Upper lobe of left lung (tissue), 6 donors: ENCODE results near the gene GRIK5. TPM values are rescaled to one million over a fixed set of nuclear protein-coding genes. Genes with fewer than 3 reads are reported as not detected.

ENCODE experiments used
- ATAC-seq, 2 donors: fragments of 200-7000 bp; cut with Tn5 transposase; one replicate each; pipeline ENCODE4 v1.9.1; 2022; ENCODE audit warnings: mild to moderate bottlenecking in 2 of 2, moderate library complexity in 2 of 2; ENCODE audit not compliant: low FRiP score in 2 of 2
- DNase-seq, 2 donors: peaks; one replicate each; pipeline ENCODE4 v3.0.0-alpha.2; 2019 to 2020
- H3K27ac ChIP-seq, 4 donors: fragments of 200-600 bp; sonication (generic); one replicate each; pipeline ENCODE4 v1.5.1; 2016 to 2019
- H3K27me3 ChIP-seq, 4 donors: fragments of 200-600 bp; sonication (generic); one replicate each; pipeline ENCODE4 v1.5.1; 2017 to 2019
- H3K36me3 ChIP-seq, 4 donors: fragments of 200-600 bp; sonication (generic); one replicate each; pipeline ENCODE4 v1.5.1; 2016 to 2019
- H3K4me1 ChIP-seq, 4 donors: fragments of 200-600 bp; sonication (generic); one replicate each; pipeline ENCODE4 v1.5.1; 2018 to 2019
- H3K4me3 ChIP-seq, 4 donors: fragments of 200-600 bp; sonication (generic); one replicate each; pipeline ENCODE4 v1.5.1; 2017 to 2019; ENCODE audit warnings: mild to moderate bottlenecking in 2 of 4, moderate library complexity in 1 of 4
- H3K9me3 ChIP-seq, 4 donors: fragments of 200-600 bp; sonication (generic); one replicate each; pipeline ENCODE4 v1.5.1; 2018 to 2019
- CTCF ChIP-seq, 6 experiments: fragments of 450-650 bp in 4 of 6; fragments of 200-600 bp in 2 of 6; sonication (generic) in 2 of 6; IDR thresholded peaks; one replicate each; pipeline ENCODE4 v1.5.1; 2016 to 2019; ENCODE audit warnings: antibody characterized with exemption in 6 of 6
- EP300 ChIP-seq, 4 donors: sonication (generic); formaldehyde crosslinking; IDR thresholded peaks; one replicate each; pipeline ENCODE4 v1.5.1; 2017; ENCODE audit warnings: antibody characterized with exemption in 4 of 4, control low read depth in 2 of 4
- POLR2A ChIP-seq, 4 donors: fragments of 450-650 bp; IDR thresholded peaks; one replicate each; pipeline ENCODE4 v1.5.1; 2016 to 2017; ENCODE audit warnings: antibody characterized with exemption in 4 of 4, mild to moderate bottlenecking in 2 of 4
- POLR2AphosphoS5 ChIP-seq, 2 donors: sonication (generic); formaldehyde crosslinking; IDR thresholded peaks; one replicate each; pipeline ENCODE4 v1.5.1; 2017; ENCODE audit warnings: antibody characterized with exemption in 2 of 2
- WGBS, 2 donors: methylation state at CpG; one replicate each; pipeline ENCODE4 v1.1.5; 2017 to 2018; 5-methylcytosine and 5-hydroxymethylcytosine counted together
- total RNA-seq, 6 donors: library from RNA; depleted of rRNA in 4 of 6; stranded (reverse); fragments of >200 nt in 4 of 6; gene quantifications; one replicate each; pipeline versions ENCODE4 v1.1.0 to v1.2.1, GENCODE V29; 2016 to 2021
- donor health status: DM: no; HTN: no; CAD: no; lungs with moderate emphysema.
- donor health status: DM: no; HTN: yes; CAD: no; lungs with severe emphysema.

Gene GRIK5
- total RNA-seq, 6 donors from 2014 or later = 0.15 to 2.7 (median 0.54) TPM; not detected in 1

DNA sequence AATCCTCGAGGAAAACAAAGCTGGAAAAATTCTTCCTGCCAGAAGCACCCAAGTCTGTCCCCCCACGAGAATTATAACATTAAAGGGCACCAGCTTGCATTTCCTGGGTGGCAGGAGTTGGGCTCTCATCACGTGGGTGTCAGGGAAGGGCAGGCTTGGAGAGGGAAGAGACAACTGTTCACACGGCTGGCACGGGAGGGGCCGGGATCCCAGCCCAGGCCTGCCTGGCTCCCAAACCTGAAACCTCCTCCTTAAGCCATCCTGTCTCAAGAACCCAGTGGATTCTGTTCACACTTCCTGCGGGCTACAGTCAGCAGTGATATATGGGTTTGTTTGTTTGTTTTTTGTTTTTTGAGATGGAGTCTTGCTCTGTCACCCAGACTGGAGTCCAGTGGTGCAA lies 12.2 kb downstream of the GRIK5 start:
- Histone ChIP-seq H3K4me3 (no peak overlapping the region), H3K27me3 (no peaks in the 10 kb centered on the region), H3K36me3 (no peaks in the 10 kb centered on the region), H3K4me1 (no peaks in the 10 kb centered on the region), H3K27ac (no peak overlapping the region), H3K9me3 (no peaks in the 10 kb centered on the region)
- WGBS, 2 donors = 74% methylated on average over 4 to 7 of the region's 7 CpGs
- TF ChIP-seq POLR2AphosphoS5 (IDR thresholded peaks at IDR 0.05) (no peak), CTCF (IDR thresholded peaks at IDR 0.05) (no peak), POLR2A (IDR thresholded peaks at IDR 0.05) (no peak), EP300 (IDR thresholded peaks at IDR 0.05) (no peak)
- DNase-seq (no peak), ATAC-seq (no peak)

DNA sequence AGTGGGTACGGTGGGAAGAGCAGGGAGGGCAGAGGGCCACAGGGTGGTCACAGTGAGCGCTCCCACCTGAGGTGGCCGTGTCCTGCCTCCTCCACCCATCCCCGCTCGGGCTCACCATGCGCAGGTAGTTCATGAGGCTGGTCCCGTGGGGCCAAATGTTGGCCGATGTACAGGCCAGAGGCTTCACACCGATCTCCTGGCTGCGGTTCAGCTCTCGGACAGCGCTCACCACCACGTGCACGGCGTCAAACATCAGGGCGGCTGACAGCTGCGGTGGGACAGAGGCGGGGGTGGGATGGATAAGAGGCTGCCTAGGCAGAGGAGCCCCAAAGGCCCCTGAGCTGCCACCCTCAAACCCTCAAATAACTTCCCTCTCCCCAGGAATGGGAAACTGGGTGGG lies 15.8 kb downstream of the GRIK5 start:
- Histone ChIP-seq H3K4me1 (no peaks in the 10 kb centered on the region), H3K9me3 (no peaks in the 10 kb centered on the region), H3K4me3 (no peak overlapping the region), H3K27me3 (no peaks in the 10 kb centered on the region), H3K27ac (no peak overlapping the region), H3K36me3 (no peaks in the 10 kb centered on the region)
- DNase-seq = peak in 1 of 2 donors; percentile 64
- no peak for ATAC-seq
- TF ChIP-seq POLR2A (IDR thresholded peaks at IDR 0.05) = no peak
- no peak for TF ChIP-seq EP300 (IDR thresholded peaks at IDR 0.05)
- no peak for TF ChIP-seq CTCF (IDR thresholded peaks at IDR 0.05)
- TF ChIP-seq POLR2AphosphoS5 (IDR thresholded peaks at IDR 0.05) = no peak
- 79 to 80% methylated on average over 9 to 15 of the region's 18 CpGs for WGBS, 2 donors

- Histone ChIP-seq H3K27me3 (no peaks in the 10 kb centered on the region), H3K36me3 (no peaks in the 10 kb centered on the region), H3K4me3 (no peak overlapping the region), H3K9me3 (no peaks in the 10 kb centered on the region), H3K4me1 (peaks cover 0 to 4% (median 0%) of the 10 kb centered on the region in 4 donors), H3K27ac (no peak overlapping the region)
- WGBS, 2 donors = 85 to 90% methylated on average over 11 to 16 of the region's 17 CpGs
- ATAC-seq (no peak), DNase-seq (peak in 1 of 2 donors; percentile 53)
- TF ChIP-seq POLR2A (IDR thresholded peaks at IDR 0.05) (no peak), CTCF (IDR thresholded peaks at IDR 0.05) (no peak)
Observed at GRCh38 chr19:42053037-42053935, 16.7 kb downstream of the GRIK5 start.

GRCh38 chr19:42052241-42052863 lies 17.7 kb downstream of the GRIK5 start:
- DNase-seq (no peak), ATAC-seq (no peak)
- WGBS, 2 donors = 68 to 79% methylated on average over 5 to 10 of the region's 10 CpGs
- H3K27me3 ChIP-seq = no peaks in the 10 kb centered on the region
- no peak overlapping the region for H3K27ac ChIP-seq
- peaks cover 0 to 4% (median 0%) of the 10 kb centered on the region in 4 donors for H3K4me1 ChIP-seq
- TF ChIP-seq POLR2A (IDR thresholded peaks at IDR 0.05) (no peak), POLR2AphosphoS5 (IDR thresholded peaks at IDR 0.05) (no peak), EP300 (IDR thresholded peaks at IDR 0.05) (no peak), CTCF (IDR thresholded peaks at IDR 0.05) (no peak)
- H3K36me3 ChIP-seq = no peaks in the 10 kb centered on the region
- no peaks in the 10 kb centered on the region for H3K9me3 ChIP-seq
- H3K4me3 ChIP-seq = no peak overlapping the region
